B cell (primary cell): ENCODE data around the gene ANXA7. TPM values are rescaled to one million over a fixed set of nuclear protein-coding genes. Genes with fewer than 3 reads are reported as not detected.

ENCODE experiments used
- ATAC-seq: fragments of 200-7000 bp; cut with Tn5 transposase; one replicate; pipeline ENCODE4 v1.10.0; 2021; ENCODE audit warnings: low read depth, mild to moderate bottlenecking, moderate number of reproducible peaks, moderate library complexity
- CTCF ChIA-PET: fragments of 350-600 bp; sonication (Branson Sonifier 250); formaldehyde crosslinking; loops from one replicate; lab custom pipeline; 2021; ENCODE audit warnings: antibody characterized with exemption, inconsistent platforms; lab: Charles Lee
- POLR2A ChIA-PET: fragments of 350-600 bp; sonication (Branson Sonifier 250); formaldehyde crosslinking; loops from one replicate; lab custom pipeline; 2021; ENCODE audit warnings: antibody characterized with exemption; lab: Charles Lee
- DNase-seq: peaks from one replicate; pipeline ENCODE4 v3.0.0; 2013
- H2AFZ ChIP-seq: 2 replicates; pipeline ENCODE4 v1.6.1; 2012; ENCODE audit warnings: mild to moderate bottlenecking, low read depth, low read length; ENCODE audit not compliant: insufficient read depth, poor library complexity, severe bottlenecking
- H3K27ac ChIP-seq, 2 donors: 1 replicate in 1 of 2; 2 replicates in 1 of 2; pipeline ENCODE4 v1.5.1; 2012 to 2013; ENCODE audit warnings: low read length in 2 of 2, mild to moderate bottlenecking in 2 of 2, moderate library complexity in 1 of 2
- H3K27me3 ChIP-seq, 4 experiments: fragments of 200-600 bp in 1 of 4; sonication (generic) in 1 of 4; replicated peaks in 1 of 4; 1 replicate in 2 of 4; 2 replicates in 2 of 4; pipeline versions ENCODE4 v1.6.1 to v1.7.0; 2013 to 2016; ENCODE audit warnings: low read length in 3 of 4, mild to moderate bottlenecking in 2 of 4, mixed read lengths in 1 of 4, moderate library complexity in 1 of 4; ENCODE audit not compliant: insufficient read depth in 4 of 4, control insufficient read depth in 3 of 4; ENCODE audit errors: control extremely low read depth in 1 of 4
- H3K36me3 ChIP-seq, 2 experiments: replicated peaks in 1 of 2; 1 replicate in 1 of 2; 2 replicates in 1 of 2; pipeline versions ENCODE4 v1.6.1 to v1.7.1; 2013; ENCODE audit warnings: low read length in 1 of 2; ENCODE audit not compliant: insufficient read depth in 2 of 2, control insufficient read depth in 1 of 2; ENCODE audit errors: control extremely low read depth in 1 of 2, extremely low read depth in 1 of 2
- H3K4me1 ChIP-seq, 2 donors: fragments of 200-600 bp in 1 of 2; sonication (generic) in 1 of 2; 1 replicate in 1 of 2; 2 replicates in 1 of 2; pipeline versions ENCODE4 v1.5.1 to v1.6.1; 2013 to 2017; ENCODE audit warnings: low read length in 2 of 2; ENCODE audit not compliant: control insufficient read depth in 2 of 2, insufficient read depth in 2 of 2
- H3K4me2 ChIP-seq: replicated peaks from 2 replicates; pipeline ENCODE3; 2012; ENCODE audit warnings: mild to moderate bottlenecking, low read depth, low read length; ENCODE audit not compliant: poor library complexity, severe bottlenecking
- H3K4me3 ChIP-seq, 5 experiments: fragments of 200-600 bp in 1 of 5; sonication (generic) in 1 of 5; 1 replicate in 3 of 5; 2 replicates in 2 of 5; pipeline versions ENCODE4 v1.5.1 to v1.7.0; 2011 to 2016; ENCODE audit warnings: low read length in 4 of 5, mild to moderate bottlenecking in 4 of 5, low read depth in 2 of 5, control low read depth in 1 of 5, moderate library complexity in 1 of 5; ENCODE audit not compliant: insufficient read depth in 1 of 5; ENCODE audit errors: control extremely low read depth in 1 of 5, extremely low read depth in 1 of 5
- H3K79me2 ChIP-seq: fragments of 200-600 bp; sonication (generic); one replicate; pipeline ENCODE4 v1.6.0; 2016; ENCODE audit warnings: low read length; ENCODE audit not compliant: control insufficient read depth, insufficient read depth
- H3K9ac ChIP-seq: fragments of 200-600 bp; sonication (generic); 2 replicates; pipeline ENCODE4 v1.6.1; 2017; ENCODE audit warnings: mild to moderate bottlenecking, low read length, moderate library complexity
- H3K9me3 ChIP-seq, 3 donors: one replicate each; pipeline versions ENCODE4 v1.6.1 to v1.7.1; 2013; ENCODE audit warnings: low read length in 2 of 3; ENCODE audit not compliant: control insufficient read depth in 2 of 3, insufficient read depth in 1 of 3; ENCODE audit errors: control extremely low read depth in 1 of 3
- H4K20me1 ChIP-seq: 2 replicates; pipeline ENCODE4 v1.6.0; 2012; ENCODE audit warnings: mild to moderate bottlenecking, low read length; ENCODE audit not compliant: insufficient read depth, control insufficient read depth, poor library complexity, severe bottlenecking
- H3K27ac Mint-ChIP-seq: one replicate; pipeline ENCODE4 v1.8.0; 2021; ENCODE audit warnings: mixed read lengths
- H3K27me3 Mint-ChIP-seq: one replicate; pipeline ENCODE4 v1.8.0; 2021; ENCODE audit warnings: mixed read lengths
- H3K4me1 Mint-ChIP-seq: one replicate; pipeline ENCODE4 v1.8.0; 2021; ENCODE audit warnings: mixed read lengths
- H3K4me3 Mint-ChIP-seq: one replicate; pipeline ENCODE4 v1.8.0; 2021; ENCODE audit warnings: mixed read lengths
- H3K9me3 Mint-ChIP-seq: one replicate; pipeline ENCODE4 v1.8.0; 2022; ENCODE audit warnings: mixed read lengths; ENCODE audit not compliant: insufficient read depth
- CTCF ChIP-seq: fragments of 200-600 bp; IDR thresholded peaks from one replicate; pipeline ENCODE4 v1.8.0; 2022; ENCODE audit warnings: antibody characterized with exemption, mild to moderate bottlenecking
- EZH2 ChIP-seq: IDR thresholded peaks from 2 replicates; pipeline ENCODE4 v1.6.1; 2012; ENCODE audit warnings: borderline replicate concordance, low read depth, mild to moderate bottlenecking, moderate library complexity, low read length; ENCODE audit not compliant: insufficient read depth, poor library complexity, severe bottlenecking
- WGBS: methylation state at CpG from one replicate; pipeline ENCODE4 v1.1.5; 2013; ENCODE audit warnings: missing lambda C conversion rate; ENCODE audit not compliant: insufficient coverage; 5-methylcytosine and 5-hydroxymethylcytosine counted together
- intact Hi-C: fragments of 100-400 bp; cut with micrococcal nuclease; formaldehyde crosslinking; loops from one replicate; pipeline ENCODE4 v1.10.0; 2022
- polyA minus RNA-seq: library from RNA; depleted of rRNA, polyadenylated mRNA; stranded (reverse); fragments of >200 nt; gene quantifications from 2 replicates; pipeline ENCODE4 v1.2.3, GENCODE V29; 2012
- polyA plus RNA-seq: library from polyadenylated mRNA; depleted of rRNA; stranded (reverse); fragments of >200 nt; gene quantifications from 2 replicates; pipeline ENCODE4 v1.2.3, GENCODE V29; 2012
- total RNA-seq, 2 donors: library from RNA; stranded (reverse); fragments of 120-200 nt in 1 of 2; gene quantifications; 1 replicate in 1 of 2; 2 replicates in 1 of 2; pipeline versions ENCODE4 v1.2.3 to v1.2.4, GENCODE V29; 2013 to 2022

The ANXA7 gene
- total RNA-seq (86.7 and 90.0 TPM in 2 replicates), polyA plus RNA-seq (39.7 and 43.4 TPM in 2 replicates), polyA minus RNA-seq (45.5 and 47.2 TPM in 2 replicates)
- total RNA-seq (2013), result 69.0 TPM

DNA sequence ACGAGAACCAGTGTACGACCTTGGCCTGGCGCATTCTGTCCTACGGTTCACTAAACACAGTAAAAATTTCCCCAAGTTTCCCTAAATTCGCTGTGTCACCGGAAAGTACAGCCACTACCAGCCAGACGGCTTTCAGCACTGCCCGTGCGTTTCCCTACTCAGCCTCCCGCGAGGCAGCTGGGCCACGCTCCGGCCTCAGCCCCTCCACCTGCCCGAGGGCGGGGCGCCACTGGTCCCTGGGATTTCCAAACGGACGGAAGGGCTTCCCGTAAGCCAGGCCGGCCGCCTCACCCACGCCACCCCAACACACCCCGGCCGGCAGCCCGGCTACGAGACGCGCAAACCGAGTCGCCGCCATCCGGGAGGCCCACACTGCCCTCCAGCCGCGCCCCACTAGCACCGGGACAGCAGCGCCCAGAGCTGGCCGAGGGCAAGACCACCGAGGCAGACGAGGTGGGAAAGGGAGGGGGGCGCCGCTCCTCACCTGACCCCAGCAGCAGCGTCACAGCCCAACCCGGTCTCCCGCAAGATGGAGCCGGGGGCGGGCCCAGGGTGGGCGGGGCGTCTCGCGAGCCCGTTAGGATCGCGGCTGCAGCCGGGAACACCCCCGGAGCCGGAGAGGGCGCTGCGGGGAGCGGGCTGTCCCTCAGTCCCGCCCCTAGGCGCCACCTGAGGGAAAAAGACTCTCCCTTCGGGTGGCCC, at the start of gene ANXA7:
Gene ANXA7, minus strand, starts transcription at position 531 of the 702 bp plus-strand sequence. CDS start 13,202 bp downstream, outside the sequence.
- DNase-seq (peak; percentile 92), ATAC-seq (peak; percentile 95)
- Histone ChIP-seq H3K4me2 (peak within 1 kb of the TSS; percentile 77), H3K9me3 (no peaks in the 10 kb centered on the region), H3K79me2 (peaks cover 51% of the 10 kb centered on the region), H4K20me1 (peaks cover 22% of the 10 kb centered on the region), H2AFZ (peak within 1 kb of the TSS; percentile 85), H3K36me3 (peaks cover 0 to 2% of the 10 kb centered on the region in 2 experiments), H3K27me3 (no peaks in the 10 kb centered on the region), H3K9ac (peak within 1 kb of the TSS; percentile 98), H3K4me3 (peak within 1 kb of the TSS; percentile 70 to 94 (median 93)), H3K4me1 (peaks cover 15 to 21% of the 10 kb centered on the region in 2 donors), H3K27ac (peak within 1 kb of the TSS; percentile 84 to 97)
- intact Hi-C loops, result loop anchor here (1.0 kb wide), 5 partner anchors 55 to 316 kb away; partner anchors contain the start of genes CFAP70, DNAJC9 and PPP3CB
- H3K9me3 Mint-ChIP-seq, result no peaks in the 10 kb centered on the region
- WGBS, result under 1% methylated on average over 56 of the region's 62 CpGs
- no peak for TF ChIP-seq EZH2
- TF ChIP-seq CTCF, result peak; percentile 37
- H3K4me3 Mint-ChIP-seq, result peak within 1 kb of the TSS; percentile 96
- H3K4me1 Mint-ChIP-seq, result peaks cover 50% of the 10 kb centered on the region
- peak within 1 kb of the TSS; percentile 96 for H3K27ac Mint-ChIP-seq
- ChIA-PET POLR2A (interaction anchor here (0.5 to 1.5 kb wide), 3 partner anchors 82 to 212 kb away, joined by 5 to 9 read pairs (median 5); partner anchors contain the start of genes DNAJC9 and PPP3CB), CTCF (no interaction called here)
- no peaks in the 10 kb centered on the region for H3K27me3 Mint-ChIP-seq

DNA sequence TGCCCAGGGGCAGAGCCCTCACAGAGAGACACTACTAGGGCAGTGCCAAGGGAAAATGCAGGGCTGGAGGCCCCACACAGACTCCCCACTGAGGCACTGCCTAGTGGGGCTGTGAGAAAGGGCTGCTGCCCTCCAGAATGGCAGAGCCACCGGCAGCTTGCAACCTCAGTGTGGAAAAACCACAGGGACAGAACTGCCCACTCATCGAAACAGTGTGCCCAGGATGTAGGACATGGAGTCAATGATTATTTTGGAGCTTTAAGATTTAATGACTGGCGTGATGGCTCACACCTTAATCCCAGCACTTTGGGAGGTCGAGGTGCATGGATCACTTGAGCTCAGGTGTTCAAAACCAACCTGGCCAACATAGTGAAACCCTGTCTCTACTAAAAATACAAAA, 47.0 kb upstream of the ANXA7 start:
- intact Hi-C loops, result no loop called here
- no peak overlapping the region for H3K27ac Mint-ChIP-seq
- no peaks in the 10 kb centered on the region for H3K4me1 Mint-ChIP-seq
- Histone ChIP-seq H3K79me2 (no peaks in the 10 kb centered on the region), H4K20me1 (no peaks in the 10 kb centered on the region), H3K4me1 (no peaks in the 10 kb centered on the region), H3K4me3 (no peak overlapping the region), H3K27me3 (no peaks in the 10 kb centered on the region), H3K9ac (no peak overlapping the region), H3K9me3 (no peaks in the 10 kb centered on the region), H2AFZ (no peak overlapping the region), H3K36me3 (peaks cover 3 to 12% of the 10 kb centered on the region in 2 experiments), H3K4me2 (no peak overlapping the region), H3K27ac (no peak overlapping the region)
- WGBS, result 100% methylated on average over 2 of the region's 4 CpGs
- no peak overlapping the region for H3K4me3 Mint-ChIP-seq
- CTCF ChIA-PET, result no interaction called here
- H3K27me3 Mint-ChIP-seq, result no peaks in the 10 kb centered on the region
- POLR2A ChIA-PET, result no interaction called here
- TF ChIP-seq CTCF (no peak), EZH2 (no peak)
- ATAC-seq, result no peak
- H3K9me3 Mint-ChIP-seq, result no peaks in the 10 kb centered on the region
- DNase-seq, result no peak
